KBM-7 (cell line): ENCODE results near the gene TRMT10A.

Experiments
- DNase-seq: peaks from one replicate; pipeline ENCODE4 v3.0.0-alpha.2; 2015
- in situ Hi-C: fragments of 300-500 bp; cut with MboI; formaldehyde crosslinking; loops from 2 replicates; pipeline ENCODE4 v1.14.3; 2020; ENCODE audit warnings: low sequenced_read_pairs, low pct_unique_long_range_greater_than_20kb, mixed read lengths

The TRMT10A gene, protein sequence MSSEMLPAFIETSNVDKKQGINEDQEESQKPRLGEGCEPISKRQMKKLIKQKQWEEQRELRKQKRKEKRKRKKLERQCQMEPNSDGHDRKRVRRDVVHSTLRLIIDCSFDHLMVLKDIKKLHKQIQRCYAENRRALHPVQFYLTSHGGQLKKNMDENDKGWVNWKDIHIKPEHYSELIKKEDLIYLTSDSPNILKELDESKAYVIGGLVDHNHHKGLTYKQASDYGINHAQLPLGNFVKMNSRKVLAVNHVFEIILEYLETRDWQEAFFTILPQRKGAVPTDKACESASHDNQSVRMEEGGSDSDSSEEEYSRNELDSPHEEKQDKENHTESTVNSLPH

DNA sequence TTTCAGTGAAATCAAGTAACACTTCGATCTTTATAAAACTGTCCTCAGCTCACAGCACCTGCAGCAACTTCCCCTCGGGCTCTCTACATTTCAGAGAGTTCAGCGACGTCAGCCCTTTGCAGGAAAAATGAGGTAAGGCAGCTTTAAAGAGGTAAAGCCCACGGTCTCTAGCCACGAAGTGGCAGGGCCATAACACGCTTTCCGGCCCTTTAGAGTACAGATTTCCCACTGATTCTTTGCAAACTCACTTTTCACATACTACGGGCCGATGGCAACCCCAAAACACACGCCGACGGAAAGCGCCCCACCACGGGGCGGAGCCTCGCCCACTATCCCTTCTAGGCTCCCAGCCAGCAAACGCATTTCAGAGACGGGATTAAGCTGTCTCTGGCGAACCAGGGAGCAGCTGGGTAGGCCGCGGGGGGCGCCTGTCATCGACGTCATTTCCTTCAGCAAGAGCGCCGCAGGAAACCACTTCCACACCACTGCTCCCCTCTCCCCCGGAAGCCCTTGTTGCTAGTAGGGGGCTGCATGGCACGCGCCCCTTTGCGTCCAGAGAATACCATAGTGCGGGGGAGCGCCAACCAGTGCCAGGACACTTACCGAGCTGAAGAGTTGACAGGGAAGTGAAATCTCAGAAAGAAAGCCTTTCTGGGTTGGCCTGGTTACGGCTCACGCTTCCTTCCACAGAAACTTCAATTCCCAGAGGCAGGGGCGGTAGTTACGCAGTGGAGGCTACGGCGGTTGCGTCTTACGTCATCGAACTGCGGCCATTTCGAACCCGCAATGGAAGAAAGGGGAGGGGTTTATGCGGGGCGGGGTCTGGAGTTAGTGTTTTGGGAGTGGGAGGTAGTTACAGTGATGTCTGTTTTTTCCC lies at the start of gene TRMT10A:
TSS of gene TRMT10A (minus strand) at position 730 of the 877 bp plus-strand sequence. CDS start 4,701 bp downstream, outside the sequence.
- DNase-seq: peak; percentile 98
- in situ Hi-C loops: no loop called here

DNA sequence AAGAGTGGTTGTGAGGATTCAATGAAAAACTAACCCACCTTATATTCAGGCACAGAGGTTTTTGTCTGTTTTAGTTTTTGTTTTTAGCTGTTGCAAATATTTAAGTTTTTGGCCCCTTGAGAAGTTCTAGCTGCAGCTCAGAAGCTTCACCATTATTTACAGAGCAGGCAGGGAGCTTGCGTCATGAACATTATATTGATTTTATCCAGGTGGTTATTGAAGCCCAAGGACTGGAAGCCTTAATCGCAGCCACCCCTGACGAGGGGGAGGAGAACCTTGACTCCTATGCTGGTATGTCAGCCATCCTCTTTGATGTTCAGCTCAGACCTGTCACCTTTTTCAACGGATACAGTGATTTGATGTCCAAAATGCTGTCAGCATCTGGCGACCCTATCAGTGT lies 48.9 kb upstream of the TRMT10A start:
- DNase-seq: no peak
- in situ Hi-C loops: no loop called here

DNA sequence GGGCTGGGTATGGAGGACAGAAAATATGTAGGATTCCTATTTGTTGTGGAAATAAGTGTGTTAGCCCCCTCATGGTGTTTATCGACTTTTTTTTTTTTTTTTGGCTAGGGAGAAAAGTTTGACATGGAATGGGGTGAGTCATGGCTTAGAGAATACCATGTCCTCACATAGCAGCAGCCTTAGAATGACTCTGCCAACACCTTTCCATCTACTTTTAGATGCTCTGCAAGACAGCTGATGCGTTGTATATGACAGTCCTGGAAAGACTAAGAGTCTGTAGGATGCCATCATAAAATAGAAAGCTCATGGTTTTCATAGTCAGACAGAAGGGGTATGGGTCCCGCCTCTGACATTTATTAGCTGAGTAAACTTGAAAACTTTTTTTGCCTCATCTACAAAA lies 48.4 kb upstream of the TRMT10A start:
- no peak for DNase-seq
- in situ Hi-C loops: no loop called here

DNA sequence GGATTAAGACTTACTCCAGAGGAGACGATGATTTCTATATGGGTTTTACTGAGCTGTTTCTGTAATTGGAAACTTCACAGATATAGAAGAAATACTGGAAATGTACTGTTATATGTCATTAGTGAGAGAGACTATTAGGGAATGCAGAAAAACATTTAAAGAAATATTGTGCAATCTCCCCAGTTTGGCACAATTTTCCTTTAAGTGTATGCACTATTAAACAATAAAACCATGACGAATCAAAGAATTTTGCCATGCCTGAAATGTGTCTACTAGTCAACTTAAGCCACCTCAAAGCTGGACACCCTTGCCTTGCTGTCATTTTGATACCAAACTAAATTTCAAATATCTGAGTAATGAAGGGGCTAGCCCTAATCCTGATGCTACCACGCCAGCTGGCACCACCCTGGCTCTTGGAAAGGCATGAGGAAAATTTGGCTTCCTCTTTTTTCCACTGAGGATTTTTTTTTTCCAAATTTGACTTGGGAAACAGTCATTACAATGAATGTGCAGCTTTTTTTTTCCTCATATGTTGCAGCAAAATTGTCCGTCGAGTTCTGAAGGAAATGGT lies 46.9 kb upstream of the TRMT10A start:
- in situ Hi-C loops: no loop called here
- no peak for DNase-seq

DNA sequence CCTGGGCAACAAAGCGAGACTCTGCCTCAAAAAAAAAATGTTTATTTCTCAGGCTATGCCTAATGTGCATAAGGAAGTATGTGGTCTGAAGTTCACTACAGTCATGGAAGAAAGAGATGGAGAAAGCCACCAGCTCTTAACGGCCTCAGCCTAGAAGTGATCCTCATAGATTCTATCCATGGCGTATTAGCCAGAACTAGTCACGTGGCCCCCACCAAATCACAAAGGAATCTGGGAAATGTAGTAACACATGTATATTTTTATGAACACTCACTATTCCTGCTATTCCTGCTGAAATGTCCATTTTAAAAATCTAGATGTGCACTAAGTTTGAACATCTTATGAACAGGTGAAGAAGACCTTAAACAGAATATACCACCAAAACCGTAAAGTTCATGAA lies 44.6 kb upstream of the TRMT10A start:
- no peak for DNase-seq
- in situ Hi-C loops: no loop called here

DNA sequence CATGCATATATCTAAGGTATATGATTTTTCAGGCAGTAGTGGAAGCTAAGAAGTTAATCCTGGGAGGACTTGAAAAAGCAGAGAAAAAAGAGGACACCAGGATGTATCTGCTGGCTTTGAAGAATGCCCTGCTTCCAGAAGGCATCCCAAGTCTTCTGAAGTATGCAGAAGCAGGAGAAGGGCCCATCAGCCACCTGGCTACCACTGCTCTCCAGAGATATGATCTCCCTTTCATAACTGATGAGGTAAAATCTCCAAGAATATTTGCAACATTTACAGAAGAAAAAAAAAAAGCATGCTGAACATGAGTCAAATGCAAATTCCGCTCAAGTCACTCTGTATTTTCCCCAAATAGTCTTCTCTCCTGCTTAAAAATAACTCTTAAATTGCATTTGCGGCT lies 42.9 kb upstream of the TRMT10A start:
- no peak for DNase-seq
- in situ Hi-C loops: no loop called here

DNA sequence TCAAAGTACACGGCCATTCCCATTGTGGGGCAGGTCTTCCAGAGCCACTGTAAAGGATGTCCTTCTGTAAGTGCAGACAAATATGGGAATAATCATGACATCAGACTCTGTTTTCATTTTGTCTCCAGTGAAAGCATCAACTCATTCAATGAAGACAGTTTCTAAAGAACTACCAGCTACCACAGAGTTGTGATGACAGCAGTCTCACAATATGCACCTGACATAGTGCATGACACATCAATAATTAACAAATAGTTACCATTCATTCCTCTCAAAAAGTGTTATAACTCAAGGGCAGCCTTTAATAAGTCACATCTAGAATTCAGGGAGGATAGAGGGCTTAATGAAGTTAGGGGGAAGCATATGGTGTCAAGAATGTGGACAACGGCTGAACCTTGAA lies 31.0 kb upstream of the TRMT10A start:
- in situ Hi-C loops: no loop called here

DNA sequence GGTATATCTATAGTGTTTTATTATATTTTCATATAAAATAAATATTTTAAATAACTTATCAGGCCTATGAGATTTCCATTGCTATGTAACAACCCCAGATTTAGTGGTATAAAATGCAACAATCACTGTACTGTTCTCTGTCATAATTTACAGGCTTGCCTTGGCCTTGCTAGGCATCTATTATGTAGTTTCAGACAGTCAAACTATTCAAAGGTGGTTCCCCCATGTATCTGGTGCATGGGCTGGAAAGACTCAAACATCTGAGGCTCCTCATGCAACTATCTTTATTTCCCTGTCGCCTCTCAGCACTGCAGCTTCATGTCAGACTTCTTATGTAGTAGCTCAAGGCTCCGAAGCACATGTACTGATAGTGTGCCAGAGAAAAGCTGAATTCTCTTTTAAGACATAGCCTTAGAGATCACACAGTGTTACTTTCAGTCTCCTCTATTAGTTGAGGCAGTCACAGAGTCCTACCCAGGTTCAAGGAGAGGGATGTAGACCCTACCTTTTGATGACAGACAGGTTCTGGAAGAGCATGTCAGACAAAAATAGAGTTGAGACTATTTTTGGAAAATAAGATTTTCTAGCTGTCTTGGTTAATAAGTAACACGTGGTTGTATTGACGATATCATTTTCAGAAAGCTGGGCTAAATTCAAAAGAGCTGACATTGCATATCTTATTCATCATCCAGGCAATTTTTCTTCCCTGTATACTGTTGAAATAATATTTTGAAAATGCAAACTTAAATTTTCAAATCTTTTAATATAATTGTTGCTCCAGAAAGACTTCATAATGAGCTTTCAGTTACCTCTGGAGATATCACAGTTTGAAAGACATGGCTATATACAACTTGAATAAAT lies 30.2 kb upstream of the TRMT10A start:
- in situ Hi-C loops: no loop called here
- DNase-seq: no peak

More for the DNA sequence above, 31.0 kb upstream of the TRMT10A start:
- no peak for DNase-seq

DNA sequence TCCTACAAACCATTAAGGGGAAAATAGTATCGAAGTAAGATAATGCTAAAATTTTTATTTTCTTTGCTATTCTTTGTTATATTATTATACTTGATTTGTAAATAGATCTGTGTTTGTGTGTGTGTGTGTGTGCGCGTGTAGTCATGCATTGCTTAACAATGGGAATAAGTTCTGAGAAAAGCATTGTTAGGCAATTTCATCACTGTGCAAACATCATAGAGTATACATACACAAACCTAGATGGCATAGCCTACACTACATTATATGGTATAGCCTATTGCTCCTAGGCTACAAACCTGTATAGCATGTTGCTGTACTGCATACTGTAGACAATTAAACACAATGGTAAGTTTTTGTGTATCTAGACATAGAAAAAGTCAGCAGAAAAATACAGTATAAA lies 27.9 kb upstream of the TRMT10A start:
- DNase-seq: no peak
- in situ Hi-C loops: no loop called here

DNA sequence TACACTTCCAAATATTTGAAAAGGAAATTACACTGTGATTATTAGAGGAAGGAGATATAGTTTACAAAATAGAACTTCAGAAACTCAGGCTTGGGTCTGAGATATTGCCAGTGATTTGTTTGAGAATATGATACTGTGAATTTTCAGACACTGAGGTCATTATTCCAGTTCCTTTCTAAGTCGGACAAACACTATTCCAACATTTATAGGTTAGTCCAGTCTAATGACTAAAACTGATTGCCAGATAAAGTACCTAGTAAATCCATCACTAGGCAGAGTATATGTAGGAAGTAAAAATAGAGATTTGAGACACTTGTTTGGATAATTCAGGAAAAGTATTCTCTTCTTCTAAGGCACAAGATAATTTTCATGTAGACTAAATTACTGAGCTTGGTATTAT lies 24.0 kb upstream of the TRMT10A start:
- DNase-seq: no peak
- in situ Hi-C loops: no loop called here

DNA sequence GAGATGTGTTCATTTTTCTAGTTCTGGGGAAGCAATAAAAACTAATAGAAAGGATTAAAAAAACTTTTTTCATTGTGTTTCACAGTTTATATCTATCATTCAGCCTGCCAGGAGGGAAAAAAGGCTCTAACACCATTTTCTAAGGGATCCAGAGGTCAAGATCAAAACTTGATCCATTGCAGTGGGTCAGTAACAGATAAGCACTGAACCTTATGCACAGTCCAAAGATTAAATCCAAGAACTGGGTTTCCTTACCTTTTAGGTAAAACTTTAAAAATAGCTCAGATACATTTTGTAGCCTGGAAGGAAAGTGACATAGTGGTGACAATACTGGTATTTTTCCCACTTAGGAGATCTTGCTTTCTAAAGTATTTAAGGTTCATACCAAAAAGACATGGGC lies 23.5 kb upstream of the TRMT10A start:
- no peak for DNase-seq
- in situ Hi-C loops: no loop called here

DNA sequence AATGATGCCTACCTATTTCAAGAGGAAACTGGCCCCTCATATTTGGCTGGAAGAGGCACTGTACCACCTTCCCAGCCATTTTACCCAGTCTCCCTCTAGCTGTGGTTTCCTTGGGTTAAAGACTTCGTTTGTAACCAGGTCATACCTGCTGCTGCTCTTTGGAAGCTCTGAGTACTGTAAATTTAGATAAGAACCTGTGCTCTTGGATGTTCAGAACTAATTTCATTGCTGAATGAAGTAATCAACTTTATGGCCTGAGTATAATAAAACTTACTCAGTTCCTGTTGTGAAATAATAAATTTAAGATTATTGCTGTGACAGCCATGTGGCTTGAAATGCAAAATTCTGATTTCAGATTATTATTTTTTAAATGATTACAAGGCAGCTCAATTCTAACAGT lies 23.0 kb upstream of the TRMT10A start:
- DNase-seq: no peak
- in situ Hi-C loops: no loop called here

DNA sequence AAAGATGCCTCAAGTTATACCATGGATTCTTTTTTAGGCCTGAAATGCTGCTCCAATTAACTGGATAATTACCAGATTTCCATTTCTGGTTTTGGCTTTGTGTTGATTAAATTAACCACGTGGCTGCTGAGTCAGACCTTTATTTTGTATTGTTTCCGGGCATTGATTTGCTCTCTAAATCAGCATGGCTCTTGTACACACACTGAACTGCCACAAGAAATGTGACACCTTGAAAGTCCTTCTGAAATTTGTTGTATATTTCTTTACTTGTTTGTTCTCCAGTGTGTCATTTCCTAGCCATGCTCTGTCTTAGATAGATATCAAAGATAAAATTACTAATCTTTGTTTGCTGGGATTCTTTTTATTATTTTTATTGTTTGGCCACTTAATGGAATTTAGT lies 22.5 kb upstream of the TRMT10A start:
- DNase-seq: no peak
- in situ Hi-C loops: no loop called here

DNA sequence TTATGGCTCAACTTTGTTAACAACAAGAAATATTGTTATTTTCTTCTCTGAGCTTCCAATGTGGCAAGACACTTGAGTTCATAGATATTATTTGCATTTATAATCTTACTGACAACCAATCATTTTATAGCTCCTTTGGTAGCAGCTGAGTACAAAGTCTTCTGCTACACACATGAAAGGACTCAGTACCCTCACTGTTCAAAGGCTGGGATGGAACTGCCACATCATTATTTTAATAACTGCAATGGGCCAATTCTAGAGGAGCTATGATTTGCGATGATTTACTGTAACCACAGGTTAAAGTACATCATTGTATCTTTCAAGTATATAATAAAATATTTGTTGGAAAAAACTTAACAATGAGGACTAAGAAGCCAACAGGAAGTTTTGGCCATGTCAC lies 21.7 kb upstream of the TRMT10A start:
- no peak for DNase-seq
- in situ Hi-C loops: no loop called here

DNA sequence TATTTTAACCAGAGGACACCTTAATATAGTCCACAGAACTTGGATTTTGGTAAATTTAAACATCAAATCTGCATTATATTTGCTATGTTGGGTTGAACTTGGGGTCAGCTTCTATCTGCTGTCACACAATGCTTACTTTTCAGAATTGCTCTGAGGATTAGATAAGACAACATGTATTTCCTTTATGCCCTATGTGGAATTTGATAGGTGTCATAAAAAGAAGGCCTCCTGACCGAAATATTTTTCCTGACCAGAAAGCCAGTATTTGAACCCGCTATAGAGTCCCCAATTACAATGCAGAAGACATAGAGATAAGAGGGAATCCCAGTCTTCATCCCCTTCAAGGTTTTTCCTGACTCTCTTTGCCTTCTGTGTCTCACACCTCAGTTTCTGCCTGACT lies 14.9 kb upstream of the TRMT10A start:
- DNase-seq: no peak
- in situ Hi-C loops: no loop called here

DNA sequence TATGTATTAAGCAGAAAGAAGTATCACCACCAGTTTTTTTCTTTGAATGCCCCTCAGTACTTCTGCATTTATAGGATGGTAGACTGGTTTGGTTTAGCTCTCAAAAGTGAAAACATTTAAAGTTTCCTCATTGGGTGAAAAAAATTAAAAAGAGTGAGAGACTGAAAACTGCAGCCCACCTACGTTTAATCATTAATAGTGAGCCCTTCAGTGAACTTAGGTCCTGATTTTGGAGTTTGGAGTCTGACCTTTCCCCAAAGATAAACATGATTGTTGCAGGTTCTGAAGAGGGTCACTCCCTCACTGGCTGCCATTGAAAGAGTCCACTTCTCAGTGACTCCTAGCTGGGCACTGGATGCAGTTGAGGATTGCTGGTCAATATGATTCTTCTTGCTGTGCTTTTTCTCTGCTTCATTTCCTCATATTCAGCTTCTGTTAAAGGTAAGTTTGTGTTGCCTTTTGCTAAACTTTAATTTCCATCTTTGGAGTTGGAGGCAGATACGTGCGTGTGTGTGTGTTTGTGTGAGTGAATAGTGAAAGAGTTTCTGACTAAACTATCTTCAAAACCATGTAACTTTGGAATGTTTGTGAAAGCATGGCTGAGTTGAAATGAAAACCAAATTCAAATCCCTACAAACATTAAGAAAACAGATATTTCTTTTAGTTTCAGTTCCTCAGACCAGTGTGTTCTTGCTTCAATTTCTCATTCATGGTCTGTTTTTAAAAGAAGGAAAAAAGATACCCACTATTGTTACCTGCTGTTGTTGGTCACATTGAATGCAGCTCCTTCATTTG lies 10.9 kb upstream of the TRMT10A start, which contains the start of gene MTTP:
TSS of gene MTTP (plus strand) at position 295 of the 795 bp plus-strand sequence. CDS start at position 381, 86 bp downstream.
- DNase-seq: no peak
- in situ Hi-C loops: no loop called here

DNA sequence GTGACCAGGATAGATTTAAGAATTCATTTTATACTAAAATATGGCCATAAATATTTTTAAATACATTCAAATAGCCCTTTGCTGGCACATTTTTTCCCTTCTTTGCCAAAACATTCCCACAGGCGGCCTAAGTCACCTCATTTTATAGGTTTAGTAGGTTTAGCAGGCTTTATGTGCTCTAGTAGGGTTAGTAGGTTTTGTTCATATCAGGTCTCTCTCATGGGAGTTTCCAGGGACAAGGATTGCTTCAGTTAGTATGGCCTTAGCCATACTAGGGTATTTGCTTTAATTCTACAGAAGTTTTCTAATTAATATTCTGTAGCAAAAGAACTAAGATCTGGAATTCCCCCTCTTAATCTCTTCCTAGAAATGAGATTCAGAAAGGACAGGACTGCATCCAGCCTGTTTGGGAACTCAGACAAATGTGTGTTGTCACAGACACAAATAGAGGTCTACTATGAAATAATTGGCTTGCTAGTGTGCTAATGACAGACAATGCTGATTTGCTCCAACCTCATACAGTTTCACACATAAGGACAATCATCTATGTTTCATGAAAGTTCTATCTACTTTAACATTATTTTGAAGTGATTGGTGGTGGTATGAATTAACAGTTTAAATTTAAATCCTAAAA lies 10.0 kb upstream of the TRMT10A start:
- in situ Hi-C loops: no loop called here
- DNase-seq: no peak
